ENCODE measurements around the gene HEATR9.

The HEATR9 gene

DNA sequence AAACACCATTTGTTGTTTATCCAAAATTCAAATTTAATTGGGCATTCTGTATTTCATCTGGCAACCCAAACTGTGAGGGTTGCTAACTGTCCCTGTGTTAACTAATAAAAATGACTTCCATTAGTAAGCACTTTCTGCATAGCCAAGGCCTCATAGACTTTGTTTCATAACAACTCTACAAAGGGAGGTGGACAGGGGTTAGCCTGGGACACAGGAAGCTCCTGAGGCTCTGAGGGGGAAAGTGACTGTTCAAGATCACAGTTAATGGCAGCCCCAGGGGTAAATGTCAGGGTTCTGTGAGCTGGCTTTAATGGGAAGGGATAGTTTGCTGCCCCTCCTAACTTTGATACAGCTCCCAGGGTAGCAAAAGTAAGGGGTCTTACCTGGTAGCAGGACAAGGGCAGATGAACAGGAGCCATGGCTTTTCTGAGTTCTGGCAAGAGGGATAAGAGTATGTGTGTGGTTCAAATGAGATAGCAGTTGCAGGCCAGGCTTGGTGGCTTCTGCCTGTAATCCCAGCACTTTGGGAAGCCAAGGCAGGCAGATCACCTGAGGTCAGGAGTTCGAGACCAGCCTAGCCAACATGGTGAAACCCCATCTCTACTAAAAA, 2.2 kb downstream of the HEATR9 start:
- DNase-seq (ENCODE audit: low spot score) (peak; percentile 12), FAIRE-seq (no peak)

DNA sequence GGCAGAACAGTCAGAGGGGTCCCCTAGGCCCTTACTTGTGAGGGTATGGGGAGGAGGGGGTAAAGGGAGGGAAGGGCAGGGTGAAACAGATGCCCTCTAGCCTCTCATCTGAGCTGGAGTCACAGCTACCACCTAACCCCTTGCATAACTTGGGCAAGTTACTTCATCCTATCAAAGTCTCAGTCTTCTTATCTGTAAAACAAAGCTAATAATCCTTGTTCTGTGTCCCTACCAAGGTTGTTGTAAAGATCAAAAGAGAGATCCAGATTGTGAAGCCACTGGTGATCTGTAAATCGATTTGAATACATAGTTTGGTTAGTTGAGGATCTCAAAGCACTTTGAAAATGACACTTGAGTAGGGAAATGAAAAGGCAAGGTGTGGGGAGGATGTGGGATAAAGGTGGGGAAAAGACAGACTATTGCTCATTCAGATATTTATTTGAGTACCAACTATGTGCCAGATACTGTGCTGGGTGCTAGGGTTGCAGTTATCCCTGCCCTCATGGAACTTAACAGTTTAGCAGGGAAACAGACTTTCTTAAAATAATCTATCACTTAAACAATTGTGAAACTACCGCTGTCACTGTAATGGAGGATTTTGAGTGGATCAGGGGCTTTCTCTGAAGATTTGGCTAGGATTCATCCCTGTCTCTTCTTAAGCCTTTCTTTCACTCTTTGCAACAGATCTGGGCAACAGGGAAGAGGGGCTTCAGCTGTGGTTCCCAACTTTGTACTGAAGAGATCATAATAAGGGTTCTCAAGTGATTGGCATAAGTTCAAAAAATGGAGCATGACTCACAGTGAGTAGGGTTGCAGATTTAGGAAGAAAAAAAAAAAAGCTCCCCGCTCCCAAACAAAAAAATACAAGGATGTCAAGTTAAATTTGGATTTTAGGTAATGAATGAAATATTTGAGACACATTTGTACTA, 3.0 kb downstream of the HEATR9 start:
- FAIRE-seq (no peak), DNase-seq (ENCODE audit: low spot score) (peak; percentile 29)

DNA sequence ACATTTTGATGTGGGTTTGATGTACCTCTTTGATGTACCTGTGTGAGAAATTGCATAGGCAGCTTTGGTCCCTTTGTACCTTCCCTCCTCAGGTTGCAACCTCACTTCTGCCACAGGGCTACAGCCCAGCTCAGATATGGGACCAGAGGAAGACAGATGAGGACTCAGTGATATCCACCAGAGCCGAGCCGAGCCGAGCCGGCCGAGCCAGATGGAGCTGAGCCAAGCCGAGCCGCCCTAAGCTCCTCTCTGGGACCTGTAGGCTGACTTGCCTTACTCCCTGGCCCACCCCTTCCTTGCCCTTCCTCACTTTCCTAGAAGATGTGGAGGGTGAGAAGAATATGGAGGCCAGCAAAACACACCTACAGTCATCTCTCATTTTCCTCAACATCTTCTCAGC, 3.8 kb downstream of the HEATR9 start:
- DNase-seq (ENCODE audit: low spot score) (no peak), FAIRE-seq (no peak)

DNA sequence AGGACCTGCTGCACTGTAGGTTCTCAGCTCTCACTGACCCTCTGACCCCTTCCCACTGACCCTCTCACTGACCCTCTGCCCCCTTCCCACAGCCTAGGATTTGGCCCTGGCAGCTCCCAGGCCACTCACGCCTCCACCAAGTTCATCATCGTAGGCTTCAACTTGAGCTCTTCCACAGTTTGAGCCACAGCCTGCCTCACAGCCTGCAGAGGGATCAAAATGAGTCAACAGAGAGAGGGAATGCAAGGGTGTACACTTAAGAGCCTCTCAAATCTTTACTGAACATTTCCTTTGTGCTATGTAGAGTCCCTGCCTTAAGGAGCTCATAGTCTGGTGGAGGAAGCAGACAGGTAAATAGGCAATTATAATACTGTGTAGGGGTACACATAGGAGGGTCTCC, 12.1 kb downstream of the HEATR9 start:
- FAIRE-seq, result no peak
- DNase-seq (ENCODE audit: low spot score), result no peak

DNA sequence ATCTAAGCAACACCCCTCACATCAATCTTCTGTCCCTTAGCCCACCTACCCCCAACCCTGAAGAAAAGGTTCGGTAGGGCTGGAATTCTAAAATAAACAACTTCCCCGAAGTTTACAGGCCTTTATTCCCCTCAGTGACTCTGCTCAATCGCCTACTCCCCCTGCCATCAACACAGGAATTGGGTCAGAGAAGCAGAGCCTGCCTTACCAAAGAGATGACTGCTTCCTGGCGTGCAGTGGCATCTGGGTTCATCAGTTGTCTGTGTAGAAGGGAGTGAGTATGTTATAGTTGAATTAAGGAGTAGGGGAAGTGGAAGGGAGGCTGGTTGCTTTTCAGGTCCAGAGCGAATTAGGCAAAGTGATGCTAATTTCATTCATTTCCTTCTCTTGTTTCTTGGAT, 12.7 kb downstream of the HEATR9 start:
- DNase-seq (ENCODE audit: low spot score), result no peak
- no peak for FAIRE-seq

DNA sequence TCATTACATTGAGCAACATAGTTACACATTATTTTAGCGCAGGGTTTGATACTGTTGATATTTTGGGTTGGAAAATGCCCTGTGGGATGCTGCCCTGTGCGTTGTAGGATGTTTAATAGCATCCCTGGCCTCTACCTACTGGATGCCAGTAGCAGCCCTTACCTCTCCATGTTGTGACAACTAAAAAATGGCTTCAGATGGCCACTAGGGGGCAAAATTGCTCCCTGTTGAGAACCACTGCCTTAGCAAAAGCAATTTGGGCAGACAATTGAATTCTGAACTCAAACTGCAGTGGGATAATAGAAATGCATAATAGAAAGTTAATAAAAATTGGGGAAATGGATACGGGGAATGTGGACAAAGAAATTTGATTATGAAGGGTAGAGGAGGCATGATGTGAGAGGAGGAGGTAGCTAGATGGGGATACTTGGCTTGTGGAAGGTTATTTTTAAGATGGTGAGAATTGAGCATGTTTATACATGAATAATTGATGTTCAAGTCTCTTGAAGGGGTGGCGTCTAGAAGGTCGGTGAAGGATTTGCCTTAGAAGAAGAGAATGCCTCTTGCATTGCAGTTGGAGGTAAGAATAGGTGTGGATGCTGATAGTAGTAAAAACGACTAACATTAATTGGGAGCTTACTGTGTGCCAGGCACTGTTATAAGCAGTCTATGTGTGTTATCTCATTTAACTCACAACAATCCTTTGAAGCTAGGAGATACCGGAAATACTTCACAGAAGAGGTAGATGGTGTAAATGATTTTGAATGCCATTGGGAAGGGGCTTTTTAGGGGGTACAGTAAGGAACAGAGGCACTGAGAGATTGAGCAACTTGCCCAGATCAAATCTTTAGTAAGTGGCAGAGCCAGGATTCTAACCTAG, 19.0 kb downstream of the HEATR9 start:
- DNase-seq (ENCODE audit: low spot score), result peak; percentile 52
- FAIRE-seq, result no peak

DNA sequence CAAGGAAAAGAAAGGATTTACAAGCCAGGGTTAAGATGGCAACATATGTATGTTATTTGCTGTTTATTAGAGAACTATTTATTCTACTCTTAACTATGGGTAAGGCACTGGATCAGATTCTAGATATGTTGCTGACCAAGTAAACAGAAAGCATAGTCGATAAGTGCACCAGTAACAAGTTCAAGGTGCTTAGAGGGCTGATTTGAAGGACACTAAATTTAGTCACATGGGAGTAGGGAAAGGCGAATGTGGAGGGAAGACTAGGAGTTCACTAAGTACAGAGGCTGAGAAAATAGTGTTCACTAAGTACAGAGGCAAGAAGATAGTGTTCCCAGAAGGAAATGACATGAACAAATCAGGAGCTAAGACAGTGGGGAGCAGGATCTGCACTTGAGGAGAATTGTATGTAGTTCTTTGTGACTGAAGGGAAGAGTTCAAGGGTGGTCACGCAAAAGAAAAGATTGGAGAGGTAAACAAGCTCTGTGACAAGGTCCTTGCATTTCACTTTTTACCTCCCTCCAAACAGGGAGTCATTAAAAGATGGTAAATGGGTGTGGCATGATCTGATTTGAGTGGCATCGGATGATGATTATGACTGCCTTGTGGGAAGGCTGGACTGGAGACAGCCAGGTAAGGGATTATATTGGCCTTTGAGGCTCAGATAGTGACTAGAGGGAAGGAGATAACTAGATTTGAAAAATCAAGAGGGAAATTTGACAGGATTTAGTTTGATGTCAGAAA, 20.9 kb downstream of the HEATR9 start:
- DNase-seq (ENCODE audit: low spot score) (no peak), FAIRE-seq (no peak)

DNA sequence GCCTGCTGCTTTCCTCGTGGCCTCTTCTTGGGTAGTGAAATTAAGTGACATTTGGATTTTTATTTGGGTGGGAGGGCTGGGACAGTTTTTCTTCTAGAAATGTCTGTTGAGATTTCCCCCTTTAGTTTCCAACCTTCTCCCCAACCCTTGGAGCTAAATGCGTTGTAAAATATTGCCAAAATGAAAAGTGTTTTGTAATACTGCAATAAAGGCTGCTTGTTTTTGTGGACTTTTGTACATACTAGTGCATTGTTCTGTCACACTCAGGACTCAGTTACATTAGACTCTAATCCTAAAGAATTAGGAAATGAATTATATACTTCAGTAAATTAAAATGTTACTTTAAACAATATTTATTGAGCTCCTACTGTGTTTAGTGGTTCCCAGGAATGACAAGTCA, 21.7 kb downstream of the HEATR9 start:
- FAIRE-seq, result no peak
- no peak for DNase-seq (ENCODE audit: low spot score)

DNA sequence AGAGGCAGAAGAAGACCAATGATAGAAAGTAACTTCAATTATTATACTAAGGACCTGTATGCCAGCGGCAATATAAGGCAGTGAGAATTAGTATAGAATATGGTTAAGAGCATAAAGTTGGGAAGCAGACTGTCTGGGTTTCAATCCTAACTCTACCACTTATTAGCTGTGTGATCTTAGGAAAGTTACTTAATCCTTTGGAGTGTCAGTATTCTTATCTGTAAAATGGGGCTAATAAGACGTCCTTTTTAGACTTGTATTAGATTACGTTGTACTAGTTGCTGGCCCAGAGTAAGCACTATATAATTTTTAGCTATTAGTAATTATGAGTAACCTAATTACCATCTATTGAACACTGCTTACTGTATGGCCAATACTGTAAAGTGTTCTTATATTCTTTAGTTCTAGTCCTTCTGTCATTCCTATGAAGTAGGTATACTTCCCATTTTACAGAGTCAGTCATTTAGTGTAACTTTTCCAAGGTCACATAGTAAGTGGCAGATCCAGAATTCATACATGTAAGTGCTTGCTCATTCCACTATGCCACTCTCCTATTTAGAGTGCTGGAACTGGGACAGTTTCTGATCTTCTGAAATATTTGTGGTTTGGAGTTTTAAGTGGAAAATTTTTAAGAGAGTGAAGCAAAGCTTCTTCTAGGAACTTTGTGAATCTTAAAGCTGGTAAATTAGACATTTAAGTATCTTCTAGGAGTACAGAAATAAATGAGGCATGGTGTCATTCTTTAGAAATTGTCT, 22.5 kb downstream of the HEATR9 start:
- FAIRE-seq, result no peak

DNA sequence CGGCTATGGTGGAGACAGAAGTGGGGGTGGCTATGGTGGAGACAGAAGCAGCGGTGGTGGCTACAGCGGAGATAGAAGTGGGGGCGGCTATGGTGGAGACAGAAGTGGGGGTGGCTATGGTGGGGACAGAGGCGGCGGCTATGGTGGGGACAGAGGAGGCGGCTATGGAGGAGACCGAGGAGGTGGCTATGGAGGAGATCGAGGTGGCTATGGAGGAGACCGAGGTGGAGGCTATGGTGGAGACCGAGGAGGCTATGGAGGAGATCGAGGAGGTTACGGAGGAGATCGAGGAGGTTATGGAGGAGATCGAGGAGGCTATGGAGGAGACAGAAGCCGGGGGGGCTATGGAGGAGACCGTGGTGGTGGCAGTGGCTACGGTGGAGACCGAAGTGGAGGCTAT, 24.1 kb downstream of the HEATR9 start:
- FAIRE-seq (no peak), DNase-seq (ENCODE audit: low spot score) (no peak)

More for the DNA sequence above, 22.5 kb downstream of the HEATR9 start:
- DNase-seq (ENCODE audit: low spot score), result no peak

DNA sequence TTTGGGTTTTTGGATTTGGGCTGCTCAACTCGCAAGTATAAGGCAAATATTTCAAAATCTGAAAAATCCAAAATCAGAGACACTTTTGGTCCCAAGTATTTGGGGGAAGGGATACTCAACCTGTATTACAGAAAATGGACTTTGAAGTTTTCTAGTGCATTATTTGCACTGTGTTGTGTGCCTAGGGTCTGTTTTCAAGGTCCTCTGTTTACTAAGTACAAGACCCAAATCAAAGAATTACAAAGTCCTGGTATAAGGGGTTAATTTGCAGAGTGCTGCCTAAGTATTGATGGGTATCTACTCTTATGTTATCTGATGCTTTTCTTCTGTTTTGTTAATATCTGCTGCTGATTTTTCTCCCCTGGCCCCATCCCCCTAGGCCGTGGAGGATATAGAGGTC, 25.0 kb downstream of the HEATR9 start:
- FAIRE-seq, result no peak
- no peak for DNase-seq (ENCODE audit: low spot score)

DNA sequence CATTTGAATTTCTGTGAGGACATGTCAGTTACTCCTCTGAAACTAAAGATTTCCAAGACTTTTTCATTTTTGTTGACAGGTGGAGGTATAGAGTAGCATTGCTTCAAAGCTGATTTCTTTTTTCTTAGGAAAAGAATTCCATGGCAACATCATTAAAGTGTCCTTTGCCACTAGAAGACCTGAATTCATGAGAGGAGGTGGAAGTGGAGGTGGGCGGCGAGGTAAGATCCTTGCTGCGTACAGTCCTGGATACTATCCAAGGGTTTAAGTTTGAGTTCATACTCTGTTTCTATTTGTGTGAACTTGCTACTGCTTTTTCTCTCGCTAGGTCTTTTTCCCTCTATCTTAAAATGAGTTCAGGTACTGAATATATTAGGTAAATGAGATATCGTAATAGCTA, 26.5 kb downstream of the HEATR9 start:
- DNase-seq (ENCODE audit: low spot score), result no peak
- no peak for FAIRE-seq

DNA sequence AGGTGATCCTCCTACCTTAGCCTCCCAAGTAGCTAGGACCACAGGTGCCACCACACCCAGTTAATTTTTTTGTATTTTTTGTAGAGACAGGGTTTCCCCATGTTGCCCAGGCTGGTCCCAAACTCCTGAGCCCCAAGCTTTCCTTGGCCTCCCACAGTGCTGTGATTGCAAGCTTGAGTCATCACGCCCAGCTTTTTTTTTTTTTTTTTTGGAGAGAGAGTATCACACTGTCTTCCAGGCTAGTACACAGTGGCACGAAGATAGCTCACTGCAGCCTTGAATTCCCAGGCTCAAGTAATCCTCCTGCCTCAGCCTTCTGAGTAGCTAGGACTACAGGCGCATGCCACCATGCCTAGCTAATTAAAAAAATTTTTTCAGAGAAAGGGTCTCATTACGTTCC, 27.2 kb downstream of the HEATR9 start:
- DNase-seq (ENCODE audit: low spot score), result no peak
- no peak for FAIRE-seq

DNA sequence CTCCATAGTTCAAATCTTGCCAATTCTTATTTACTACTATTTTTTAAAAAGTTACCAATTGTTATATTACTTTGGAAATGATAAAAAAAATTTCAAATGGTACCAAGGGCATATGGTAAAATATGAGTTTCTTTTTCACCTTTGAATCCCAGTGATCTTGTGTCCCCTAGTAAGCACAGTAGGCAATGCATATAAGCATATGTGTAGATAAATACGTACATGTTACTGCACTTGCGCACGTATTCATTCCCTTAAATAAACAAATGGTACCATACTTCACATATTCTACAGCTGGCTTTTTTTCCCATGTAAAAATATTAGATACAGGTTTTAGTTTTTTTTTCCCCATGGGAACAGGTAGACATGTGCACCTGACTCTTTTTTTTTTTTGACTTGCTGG, 27.6 kb downstream of the HEATR9 start:
- no peak for DNase-seq (ENCODE audit: low spot score)
- FAIRE-seq, result no peak

DNA sequence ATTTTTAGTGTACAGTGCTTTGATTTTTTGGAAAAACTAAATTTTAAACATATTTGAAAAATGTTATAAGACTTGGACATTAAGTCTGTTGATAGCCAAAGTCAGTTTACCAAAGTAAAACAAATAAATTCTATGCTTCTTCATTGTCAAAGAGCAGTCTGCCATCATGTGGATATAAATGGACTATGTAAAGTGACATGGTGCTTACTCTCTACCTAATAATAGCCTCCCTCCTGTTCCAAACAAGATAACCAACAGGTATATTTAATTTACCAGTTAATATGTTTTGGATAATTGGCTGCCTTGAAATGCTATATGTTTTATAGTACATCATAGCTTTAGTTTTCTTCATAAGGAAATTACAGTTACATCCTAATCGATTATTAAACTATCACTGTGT, 43.5 kb downstream of the HEATR9 start:
- no peak for DNase-seq (ENCODE audit: low spot score)
- FAIRE-seq, result no peak

DNA sequence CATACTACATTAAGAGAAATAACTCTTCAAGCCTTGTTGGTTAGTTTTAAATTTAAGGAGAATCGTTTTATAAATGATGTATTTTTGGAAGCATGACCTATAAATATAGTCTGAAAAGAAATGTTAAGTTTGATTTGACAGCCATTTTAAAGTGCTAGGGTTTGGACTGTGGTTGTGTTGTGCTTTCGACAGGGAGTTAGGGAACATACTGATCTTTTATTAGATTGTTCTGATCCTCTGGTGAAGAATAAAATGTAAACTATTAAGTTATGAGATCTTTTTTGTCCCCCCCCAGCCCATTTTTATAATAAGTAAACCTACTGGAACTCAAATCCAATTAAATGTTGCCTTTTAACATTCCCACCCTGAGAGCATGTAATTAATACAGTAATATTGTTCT, 47.4 kb downstream of the HEATR9 start:
- FAIRE-seq (no peak), DNase-seq (ENCODE audit: low spot score) (no peak)

DNA sequence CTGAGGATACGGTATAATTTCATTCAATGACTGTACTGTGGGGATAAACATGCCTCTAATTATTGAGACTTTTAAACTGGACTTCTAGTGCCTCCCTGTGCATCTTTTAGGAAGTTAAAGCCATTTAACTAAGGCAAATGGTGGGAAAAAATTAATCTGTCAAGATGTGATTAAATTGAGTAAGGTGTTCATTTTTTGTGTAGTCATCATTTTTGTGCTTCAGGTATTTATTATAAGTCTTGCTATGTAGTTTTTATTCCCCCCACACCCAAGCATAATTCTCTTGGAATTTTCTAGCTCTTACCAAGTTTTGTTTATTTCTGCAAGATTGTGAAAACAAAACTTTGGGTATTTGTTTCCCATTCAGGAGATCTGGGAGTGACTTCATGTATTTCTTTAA, 49.2 kb downstream of the HEATR9 start:
- DNase-seq (ENCODE audit: low spot score) (no peak), FAIRE-seq (no peak)

DNA sequence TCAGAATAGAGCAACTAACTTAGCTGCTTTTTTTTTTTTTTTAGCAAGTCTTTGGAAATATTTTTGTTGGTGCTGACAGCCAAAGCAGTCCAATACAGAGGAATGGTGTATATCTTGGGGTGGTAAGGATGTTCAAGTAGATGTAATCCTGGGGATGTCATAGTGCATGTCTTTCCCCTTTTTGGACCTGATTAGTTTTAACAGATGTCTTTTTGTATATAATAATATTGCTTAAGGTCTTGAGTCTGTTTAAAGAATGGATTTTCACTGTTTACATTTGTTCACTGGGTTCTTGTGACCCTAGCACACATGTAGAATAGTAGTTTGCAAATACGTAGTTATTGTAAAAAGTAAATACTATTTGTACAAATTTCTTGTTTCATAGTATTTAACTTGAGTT, 51.5 kb downstream of the HEATR9 start:
- no peak for FAIRE-seq
- DNase-seq (ENCODE audit: low spot score), result no peak

DNA sequence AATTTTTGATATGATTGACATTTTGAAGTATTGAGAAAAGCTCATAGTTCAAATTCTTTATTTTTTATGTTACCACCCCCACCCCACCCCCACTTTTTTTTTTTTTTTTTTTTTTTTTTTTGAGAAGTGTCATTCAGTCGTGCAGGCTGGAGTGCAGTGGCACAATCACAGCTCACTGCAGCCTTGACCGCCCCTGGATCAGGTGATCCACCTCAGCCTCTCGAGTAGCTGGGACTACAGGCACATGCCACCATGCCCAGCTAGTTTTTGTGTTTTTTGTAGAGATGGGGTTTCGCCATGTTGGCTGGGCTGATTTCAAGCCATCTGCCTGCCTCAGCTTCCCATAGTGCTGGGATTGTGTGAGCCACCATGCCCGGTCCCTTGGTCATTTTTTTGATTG, 52.0 kb downstream of the HEATR9 start:
- FAIRE-seq, result no peak
- DNase-seq (ENCODE audit: low spot score), result no peak

DNA sequence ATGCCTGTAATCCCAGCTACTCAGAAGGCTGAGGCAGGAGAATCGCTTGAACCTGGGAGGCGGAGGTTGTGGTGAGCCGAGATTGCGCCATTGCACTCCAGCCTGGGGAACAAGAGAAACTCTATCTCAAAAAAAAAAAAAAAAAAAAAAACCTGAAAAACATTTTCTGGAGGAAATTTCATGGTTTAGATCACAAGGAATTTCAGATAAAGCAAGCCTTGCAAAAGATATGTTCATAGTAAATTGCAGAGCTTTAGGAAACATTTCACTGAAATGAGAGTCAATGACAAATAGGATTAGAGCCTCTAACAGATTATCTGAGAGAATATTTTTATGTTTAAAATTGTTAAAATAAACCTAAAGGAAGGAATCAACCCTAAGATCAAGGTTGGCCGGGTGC, 56.2 kb downstream of the HEATR9 start:
- FAIRE-seq, result no peak
- DNase-seq (ENCODE audit: low spot score), result no peak

DNA sequence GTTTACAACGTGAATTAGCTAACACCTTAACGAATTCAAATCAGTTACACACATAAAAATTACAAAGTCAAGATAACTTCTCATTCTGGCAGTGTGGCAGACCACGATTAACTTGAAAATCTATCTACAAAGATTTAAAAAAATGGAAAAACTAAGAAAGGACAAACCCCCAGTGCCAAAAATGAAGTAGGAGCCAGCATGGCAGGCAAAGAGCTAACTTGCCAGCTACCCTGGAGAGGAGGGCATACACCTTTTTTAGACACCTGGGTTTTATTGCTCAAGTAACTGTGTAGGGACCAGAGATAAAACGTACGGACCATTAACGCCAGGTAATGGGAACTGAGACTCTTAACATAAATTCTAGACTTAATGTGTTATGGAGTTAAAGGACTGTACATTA, 56.9 kb downstream of the HEATR9 start:
- DNase-seq (ENCODE audit: low spot score), result no peak

More for the DNA sequence above, 56.9 kb downstream of the HEATR9 start:
- no peak for FAIRE-seq
